OCI-LY3 (cell line): ENCODE measurements around the gene RBL1.
"Not testable (repeated sequence)": the region's sequence is repeated elsewhere in the genome, so short reads cannot be mapped to it uniquely, and the experiment has no call there.

Experiments used
- H2AFZ ChIP-seq: fragments of 200-600, 300-600 bp; shearing (Covaris generic); 2 replicates; pipeline ENCODE4 v1.6.0; 2014; ENCODE audit warnings: antibody characterized with exemption, low read depth, low read length
- H3K27ac ChIP-seq: fragments of 200-600, 300-600 bp; sonication (generic); 2 replicates; pipeline ENCODE4 v1.5.1; 2014; ENCODE audit warnings: mild to moderate bottlenecking, low read length, moderate library complexity, mixed read lengths
- H3K27me3 ChIP-seq: fragments of 200-600, 300-600 bp; sonication (generic); 2 replicates; pipeline ENCODE4 v1.6.1; 2014; ENCODE audit warnings: low read depth, low read length, mixed read lengths
- H3K36me3 ChIP-seq: fragments of 200-600, 300-600 bp; sonication (generic); replicated peaks from 2 replicates; pipeline ENCODE3; 2014; ENCODE audit warnings: low read depth, low read length, mixed read lengths
- H3K4me1 ChIP-seq: fragments of 300-600, 200-600 bp; sonication (generic); 2 replicates; pipeline ENCODE4 v1.6.1; 2014; ENCODE audit warnings: low read length, mixed read lengths
- H3K4me2 ChIP-seq: fragments of 200-600, 300-600 bp; sonication (generic); 2 replicates; pipeline ENCODE4 v1.6.1; 2014; ENCODE audit warnings: low read length, mixed read lengths
- H3K4me3 ChIP-seq: fragments of 300-600, 200-600 bp; sonication (generic); 2 replicates; pipeline ENCODE4 v1.5.1; 2014; ENCODE audit warnings: antibody characterized with exemption, mild to moderate bottlenecking, low read length, moderate library complexity
- H3K79me2 ChIP-seq: fragments of 300-600, 200-600 bp; shearing (Covaris generic); 2 replicates; pipeline ENCODE4 v1.6.1; 2014; ENCODE audit warnings: mild to moderate bottlenecking, low read length, mixed read lengths
- H3K9ac ChIP-seq: fragments of 300-600, 200-600 bp; shearing (Covaris generic); 2 replicates; pipeline ENCODE4 v1.6.0; 2014; ENCODE audit warnings: mild to moderate bottlenecking, low read length, moderate library complexity
- H3K9me3 ChIP-seq: fragments of 200-600, 300-600 bp; shearing (Covaris generic); 2 replicates; pipeline ENCODE4 v1.6.1; 2014; ENCODE audit warnings: low read length, mixed read lengths; ENCODE audit not compliant: insufficient read depth
- H4K20me1 ChIP-seq: fragments of 200-600, 300-600 bp; sonication (generic); 2 replicates; pipeline ENCODE4 v1.6.1; 2016; ENCODE audit warnings: low read length, mixed read lengths; ENCODE audit not compliant: insufficient read depth
- CTCF ChIP-seq: fragments of 200-600, 300-600 bp; sonication (generic); IDR thresholded peaks from 2 replicates; pipeline ENCODE4 v1.5.1; 2014; ENCODE audit warnings: antibody characterized with exemption, low read length, low read depth
- EZH2phosphoT487 ChIP-seq: fragments of 200-600 bp; shearing (Covaris generic); IDR thresholded peaks from 2 replicates; pipeline ENCODE4 v1.6.1; 2018; ENCODE audit warnings: antibody characterized with exemption, mixed run types, low read depth

RBL1 gene

GRCh38 chr20:37133952-37134351 lies 38.2 kb upstream of the RBL1 start:
- H3K36me3 ChIP-seq: no peaks in the 10 kb centered on the region
- no peak overlapping the region for H3K27ac ChIP-seq
- H3K9me3 ChIP-seq: no peaks in the 10 kb centered on the region
- H3K27me3 ChIP-seq: peaks cover 8% of the 10 kb centered on the region; the same call in 1 of the 2 replicates
- H3K79me2 ChIP-seq: no peaks in the 10 kb centered on the region
- H3K4me2 ChIP-seq: no peak overlapping the region
- H3K4me1 ChIP-seq: no peaks in the 10 kb centered on the region
- no peaks in the 10 kb centered on the region for H4K20me1 ChIP-seq
- H3K9ac ChIP-seq: no peak overlapping the region
- no peak overlapping the region for H2AFZ ChIP-seq
- TF ChIP-seq CTCF: no peak
- no peak for TF ChIP-seq EZH2phosphoT487
- no peak overlapping the region for H3K4me3 ChIP-seq

- Histone ChIP-seq H3K9me3 (no peaks in the 10 kb centered on the region), H3K9ac (no peak overlapping the region), H3K27me3 (peaks cover 8% of the 10 kb centered on the region; the same call in 1 of the 2 replicates), H3K4me2 (no peak overlapping the region), H3K4me1 (no peaks in the 10 kb centered on the region), H4K20me1 (no peaks in the 10 kb centered on the region), H3K79me2 (no peaks in the 10 kb centered on the region), H3K27ac (no peak overlapping the region), H2AFZ (no peak overlapping the region), H3K4me3 (no peak overlapping the region), H3K36me3 (no peaks in the 10 kb centered on the region)
- TF ChIP-seq CTCF (no peak), EZH2phosphoT487 (no peak)
Measured at GRCh38 chr20:37131486-37131885, 35.7 kb upstream of the RBL1 start.

- Histone ChIP-seq H3K36me3 (no peaks in the 10 kb centered on the region), H3K4me3 (no peak overlapping the region), H3K9ac (no peak overlapping the region), H4K20me1 (no peaks in the 10 kb centered on the region), H3K4me1 (no peaks in the 10 kb centered on the region), H3K9me3 (no peaks in the 10 kb centered on the region), H3K27me3 (peaks cover 3% of the 10 kb centered on the region; the same call in 1 of the 2 replicates), H3K4me2 (no peak overlapping the region), H2AFZ (no peak overlapping the region), H3K27ac (no peak overlapping the region), H3K79me2 (no peaks in the 10 kb centered on the region)
- no peak for TF ChIP-seq CTCF
Measured at GRCh38 chr20:37128803-37129202, 33.0 kb upstream of the RBL1 start.

- not testable (repeated sequence) for H3K27me3 ChIP-seq, H3K4me2 ChIP-seq, H3K79me2 ChIP-seq, H3K27ac ChIP-seq, H3K4me1 ChIP-seq, H4K20me1 ChIP-seq, H3K9ac ChIP-seq, H3K36me3 ChIP-seq, H3K9me3 ChIP-seq, H3K4me3 ChIP-seq, H2AFZ ChIP-seq
Measured at GRCh38 chr20:37126290-37126689, 30.5 kb upstream of the RBL1 start.

GRCh38 chr20:37123441-37123840 lies 27.6 kb upstream of the RBL1 start:
- Histone ChIP-seq H3K36me3 (no peaks in the 10 kb centered on the region), H3K9me3 (no peaks in the 10 kb centered on the region), H2AFZ (no peak overlapping the region), H3K27me3 (no peaks in the 10 kb centered on the region), H3K9ac (no peak overlapping the region), H4K20me1 (no peaks in the 10 kb centered on the region), H3K79me2 (no peaks in the 10 kb centered on the region), H3K27ac (no peak overlapping the region), H3K4me3 (no peak overlapping the region), H3K4me2 (no peak overlapping the region), H3K4me1 (no peaks in the 10 kb centered on the region)
- no peak for TF ChIP-seq CTCF
- TF ChIP-seq EZH2phosphoT487: no peak
